ENCODE data around the gene PTTG1. TPM values are rescaled to one million over a fixed set of nuclear protein-coding genes. Genes with fewer than 3 reads are reported as not detected.

Gene PTTG1
- total RNA-seq, 1 experiment from 2014 or later, result 235 TPM

- DNase-seq (ENCODE audit: low read depth), result no peak
These were observed 32.1 kb downstream of the PTTG1 start for GRCh38 chr5:160453751-160454150.

- DNase-seq (ENCODE audit: low read depth), result no peak
These were observed 33.9 kb downstream of the PTTG1 start for GRCh38 chr5:160455600-160455999.

GRCh38 chr5:160456480-160457177, 35.0 kb downstream of the PTTG1 start:
- no peak for DNase-seq (ENCODE audit: low read depth)

GRCh38 chr5:160457252-160457651, 35.6 kb downstream of the PTTG1 start:
- no peak for DNase-seq (ENCODE audit: low read depth)

- DNase-seq (ENCODE audit: low read depth), result no peak
These were observed 37.4 kb downstream of the PTTG1 start for GRCh38 chr5:160458806-160459800.

GRCh38 chr5:160460377-160461049, 38.9 kb downstream of the PTTG1 start:
- DNase-seq (ENCODE audit: low read depth), result no peak

GRCh38 chr5:160461378-160461777, 39.7 kb downstream of the PTTG1 start:
- no peak for DNase-seq (ENCODE audit: low read depth)

- DNase-seq (ENCODE audit: low read depth), result no peak
These were observed 40.5 kb downstream of the PTTG1 start for GRCh38 chr5:160462167-160462566.

GRCh38 chr5:160463227-160463626, 41.6 kb downstream of the PTTG1 start:
- no peak for DNase-seq (ENCODE audit: low read depth)

GRCh38 chr5:160463740-160464465, 42.2 kb downstream of the PTTG1 start:
- peak; percentile 70 for DNase-seq (ENCODE audit: low read depth)

GRCh38 chr5:160464466-160464797, 42.8 kb downstream of the PTTG1 start:
- no peak for DNase-seq (ENCODE audit: low read depth)

GRCh38 chr5:160466116-160466515, 44.5 kb downstream of the PTTG1 start:
- DNase-seq (ENCODE audit: low read depth), result no peak

- no peak for DNase-seq (ENCODE audit: low read depth)
These were observed 45.4 kb downstream of the PTTG1 start for GRCh38 chr5:160466889-160467554.

GRCh38 chr5:160467555-160468362, 46.1 kb downstream of the PTTG1 start:
- DNase-seq (ENCODE audit: low read depth), result no peak

- no peak for DNase-seq (ENCODE audit: low read depth)
These were observed 46.8 kb downstream of the PTTG1 start for GRCh38 chr5:160468363-160468975.

GRCh38 chr5:160469156-160470144, 47.8 kb downstream of the PTTG1 start:
- DNase-seq (ENCODE audit: low read depth), result no peak

GRCh38 chr5:160470437-160471361, 49.0 kb downstream of the PTTG1 start:
- DNase-seq (ENCODE audit: low read depth), result peak; percentile 49
